GM10266 (cell line): Measurements from ENCODE around the gene CNIH2.

ENCODE experiments used
- DNase-seq: peaks from one replicate; pipeline ENCODE4 v3.0.0; 2012; ENCODE audit errors: extremely low spot score
- TF ChIP-seq, protein P1 (sequence below): IDR thresholded peaks from 2 replicates; pipeline ENCODE4 v1.5.1; 2012; ENCODE audit warnings: mild to moderate bottlenecking, low read depth; ENCODE audit not compliant: control insufficient read depth, insufficient read depth; ENCODE audit errors: missing control alignments

CNIH2 gene

DNA sequence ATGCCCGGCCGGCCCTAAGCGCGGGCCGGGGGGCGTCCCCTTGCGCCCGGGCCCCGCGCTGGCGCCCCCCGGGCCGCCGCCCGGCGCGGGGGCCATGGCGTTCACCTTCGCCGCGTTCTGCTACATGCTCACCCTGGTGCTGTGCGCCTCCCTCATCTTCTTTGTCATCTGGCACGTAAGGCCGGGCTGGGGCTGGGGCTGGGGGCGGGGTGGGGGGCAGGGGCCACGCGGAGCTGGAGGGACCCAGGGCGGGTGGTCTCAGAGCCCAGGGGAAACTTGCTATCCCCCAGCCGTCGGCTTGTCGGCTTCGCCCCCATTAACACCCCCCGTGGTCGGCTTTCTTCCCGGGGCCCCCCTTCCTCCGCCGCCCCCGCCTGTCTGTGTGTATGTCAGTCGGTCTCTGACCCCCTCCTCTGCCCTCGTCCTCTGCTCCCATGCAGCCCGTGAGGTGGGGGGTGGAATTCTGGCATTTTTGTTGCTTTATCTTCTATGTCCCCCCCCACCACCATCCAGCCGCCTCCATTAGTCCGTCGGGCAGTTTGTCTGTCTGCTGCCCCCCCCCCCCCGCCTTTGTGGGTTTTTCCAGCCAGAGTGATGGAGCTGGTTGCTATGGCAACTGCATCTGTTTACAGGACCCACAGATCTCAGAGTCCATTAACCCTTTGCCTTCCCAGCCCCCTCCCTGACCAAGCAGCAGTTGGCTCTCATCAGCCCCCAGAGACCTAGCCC lies 552 bp downstream of the CNIH2 start:
- TF ChIP-seq, protein P1, sequence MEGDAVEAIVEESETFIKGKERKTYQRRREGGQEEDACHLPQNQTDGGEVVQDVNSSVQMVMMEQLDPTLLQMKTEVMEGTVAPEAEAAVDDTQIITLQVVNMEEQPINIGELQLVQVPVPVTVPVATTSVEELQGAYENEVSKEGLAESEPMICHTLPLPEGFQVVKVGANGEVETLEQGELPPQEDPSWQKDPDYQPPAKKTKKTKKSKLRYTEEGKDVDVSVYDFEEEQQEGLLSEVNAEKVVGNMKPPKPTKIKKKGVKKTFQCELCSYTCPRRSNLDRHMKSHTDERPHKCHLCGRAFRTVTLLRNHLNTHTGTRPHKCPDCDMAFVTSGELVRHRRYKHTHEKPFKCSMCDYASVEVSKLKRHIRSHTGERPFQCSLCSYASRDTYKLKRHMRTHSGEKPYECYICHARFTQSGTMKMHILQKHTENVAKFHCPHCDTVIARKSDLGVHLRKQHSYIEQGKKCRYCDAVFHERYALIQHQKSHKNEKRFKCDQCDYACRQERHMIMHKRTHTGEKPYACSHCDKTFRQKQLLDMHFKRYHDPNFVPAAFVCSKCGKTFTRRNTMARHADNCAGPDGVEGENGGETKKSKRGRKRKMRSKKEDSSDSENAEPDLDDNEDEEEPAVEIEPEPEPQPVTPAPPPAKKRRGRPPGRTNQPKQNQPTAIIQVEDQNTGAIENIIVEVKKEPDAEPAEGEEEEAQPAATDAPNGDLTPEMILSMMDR = no peak
- DNase-seq = no peak

DNA sequence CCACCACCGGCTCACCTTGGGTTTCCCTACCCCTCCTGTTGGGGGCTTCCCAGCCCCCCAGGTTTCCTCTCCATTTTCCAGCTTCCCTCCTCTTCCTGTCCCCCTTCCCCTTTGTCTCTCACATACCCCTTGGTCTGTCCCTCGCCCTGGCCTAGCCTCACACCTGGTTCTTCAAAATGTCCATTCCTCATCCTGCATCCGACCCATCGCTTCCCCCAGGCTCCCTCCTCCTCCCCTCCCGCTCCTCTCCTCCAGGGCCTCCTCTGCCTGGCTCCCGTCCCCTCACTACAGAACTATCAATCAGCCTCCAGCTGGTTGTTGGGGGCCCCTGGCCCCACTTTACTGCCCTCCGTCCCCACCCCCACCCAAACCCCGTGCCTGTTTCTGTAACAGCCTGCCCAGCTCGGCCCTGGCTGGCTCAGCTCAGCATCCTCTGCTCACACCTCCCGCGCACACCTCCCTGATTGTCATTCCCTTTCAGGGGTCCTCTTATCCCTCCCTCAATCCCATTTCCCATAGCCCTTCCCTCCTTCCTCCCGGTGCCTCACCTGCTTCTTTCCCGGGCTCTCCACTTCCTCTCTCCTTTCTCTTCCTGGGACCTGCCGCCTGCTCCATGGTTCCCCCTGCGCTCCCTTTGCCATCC lies 1.2 kb downstream of the CNIH2 start:
- TF ChIP-seq, protein P1 = no peak
- DNase-seq = no peak

DNA sequence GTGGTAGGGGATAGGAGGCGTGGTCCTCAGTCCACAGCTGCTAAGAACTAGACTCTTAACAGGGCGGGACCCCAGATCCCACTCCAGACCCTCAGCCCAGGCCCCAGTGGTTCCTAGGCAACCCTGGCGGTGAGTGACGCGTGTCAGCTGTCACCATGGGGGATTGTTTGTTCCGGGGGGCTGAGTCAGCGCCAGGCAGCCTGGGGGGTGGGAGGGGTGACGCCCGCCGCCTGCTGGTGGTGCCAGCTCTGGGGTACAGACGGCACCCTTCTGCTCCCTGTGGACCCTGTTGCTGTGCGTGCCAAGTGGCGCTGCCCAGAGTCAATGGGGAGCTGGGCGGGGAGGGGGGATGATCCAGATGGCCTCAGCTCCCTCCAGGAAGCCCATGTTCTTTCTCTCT lies 2.5 kb downstream of the CNIH2 start:
- TF ChIP-seq, protein P1 = no peak
- DNase-seq = no peak

DNA sequence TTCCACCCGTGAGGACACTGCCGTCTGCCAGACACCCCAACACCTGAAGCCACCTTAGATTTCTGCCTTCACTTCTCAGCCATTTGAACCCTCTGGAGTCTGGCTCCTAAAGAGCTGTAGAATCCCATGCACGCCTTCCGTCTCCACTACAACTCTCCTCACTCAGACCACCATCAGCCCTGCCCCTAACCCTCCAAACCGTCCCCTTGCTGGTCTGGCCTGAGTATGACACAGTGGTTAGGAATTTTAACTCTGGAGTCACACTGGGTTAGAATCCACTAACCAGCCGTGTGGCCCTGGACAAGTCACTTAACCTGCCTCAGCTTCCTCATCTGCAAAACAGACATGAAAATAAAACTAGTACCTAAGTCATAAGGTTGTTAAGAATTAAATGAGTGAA lies 3.0 kb downstream of the CNIH2 start:
- TF ChIP-seq, protein P1 = no peak
- no peak for DNase-seq

DNA sequence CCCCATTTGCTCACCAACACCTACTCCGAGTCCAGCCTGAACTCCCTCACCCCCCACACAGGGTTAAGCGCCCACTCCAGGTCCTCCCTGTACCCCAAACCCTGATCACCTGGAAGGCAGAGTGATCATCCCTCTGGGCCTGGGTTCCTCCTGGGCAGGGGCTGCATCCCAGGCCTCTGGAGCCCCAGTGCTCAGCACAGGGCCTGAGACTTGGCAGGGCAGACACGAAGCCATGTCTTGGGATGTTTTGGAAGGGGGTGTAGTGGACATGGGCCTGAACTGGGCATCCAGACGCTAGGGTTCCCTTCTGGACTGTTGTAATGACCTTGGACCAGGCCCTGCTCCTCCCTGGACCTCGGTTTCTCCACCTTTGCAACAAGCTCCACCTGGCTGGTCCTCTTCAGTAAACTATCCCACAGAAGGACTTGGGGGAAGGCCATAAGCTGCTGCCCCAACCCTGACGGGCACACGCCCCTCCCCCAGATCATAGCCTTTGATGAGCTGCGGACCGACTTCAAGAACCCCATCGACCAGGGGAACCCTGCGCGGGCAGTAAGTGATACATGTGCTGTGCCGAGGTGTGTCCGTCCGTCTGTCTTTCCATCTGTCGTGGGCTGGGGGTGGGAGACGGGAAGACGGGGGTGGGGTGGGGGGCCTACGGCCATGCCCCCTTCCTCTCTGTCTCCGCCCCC lies 3.9 kb downstream of the CNIH2 start:
- TF ChIP-seq, protein P1 = no peak

DNA sequence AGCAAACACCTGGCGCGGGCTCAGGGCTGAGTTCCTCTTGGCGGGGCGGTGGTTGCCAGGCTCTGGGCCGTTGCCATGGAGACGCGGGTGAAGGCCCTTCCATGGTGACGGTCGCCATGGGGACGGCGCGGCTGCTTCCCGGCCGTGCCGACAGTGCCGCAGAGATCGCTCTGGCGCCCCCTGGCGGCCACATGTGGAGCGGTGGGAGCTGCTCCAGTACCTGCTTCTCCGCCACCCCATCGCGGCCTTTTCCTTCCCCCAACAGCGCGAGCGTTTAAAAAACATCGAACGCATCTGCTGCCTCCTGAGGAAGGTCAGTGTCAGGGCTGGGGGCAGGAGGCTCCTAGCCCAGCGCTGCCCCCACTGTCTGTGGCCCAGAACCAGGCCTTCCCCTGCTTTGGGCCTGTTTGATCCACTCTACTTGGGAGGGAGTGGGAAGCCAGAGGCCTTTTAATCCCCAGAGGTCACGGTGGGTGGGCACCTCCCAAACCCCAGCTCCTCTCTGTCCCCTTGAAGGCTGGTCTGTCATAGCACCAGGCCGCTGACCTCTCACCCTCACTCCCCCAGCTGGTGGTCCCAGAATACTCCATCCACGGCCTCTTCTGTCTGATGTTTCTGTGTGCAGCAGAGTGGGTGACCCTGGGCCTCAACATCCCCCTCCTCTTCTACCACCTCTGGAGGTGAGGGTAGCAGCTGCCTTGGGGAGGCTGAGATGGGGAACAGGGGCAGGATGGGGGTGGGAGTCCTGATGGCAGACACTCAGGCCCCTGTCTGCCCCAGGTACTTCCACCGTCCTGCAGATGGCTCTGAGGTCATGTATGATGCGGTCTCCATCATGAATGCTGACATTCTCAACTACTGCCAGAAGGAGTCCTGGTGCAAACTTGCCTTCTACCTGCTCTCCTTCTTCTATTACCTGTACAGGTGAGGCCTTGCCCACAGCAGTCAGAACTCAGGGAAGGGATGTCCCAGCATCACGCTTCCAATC lies 4.8 kb downstream of the CNIH2 start:
- TF ChIP-seq, protein P1 = peak; percentile 98
- DNase-seq = peak; percentile 99

More for the DNA sequence above, 3.9 kb downstream of the CNIH2 start:
- DNase-seq = no peak
